ENCODE measurements around the gene FARP2.

Gene FARP2

GRCh38 chr2:241491549-241492173 is 135.6 kb downstream of the FARP2 start:
- no peak; the same call in 2 of the 3 replicates for ATAC-seq
- TF ChIP-seq, protein P1, sequence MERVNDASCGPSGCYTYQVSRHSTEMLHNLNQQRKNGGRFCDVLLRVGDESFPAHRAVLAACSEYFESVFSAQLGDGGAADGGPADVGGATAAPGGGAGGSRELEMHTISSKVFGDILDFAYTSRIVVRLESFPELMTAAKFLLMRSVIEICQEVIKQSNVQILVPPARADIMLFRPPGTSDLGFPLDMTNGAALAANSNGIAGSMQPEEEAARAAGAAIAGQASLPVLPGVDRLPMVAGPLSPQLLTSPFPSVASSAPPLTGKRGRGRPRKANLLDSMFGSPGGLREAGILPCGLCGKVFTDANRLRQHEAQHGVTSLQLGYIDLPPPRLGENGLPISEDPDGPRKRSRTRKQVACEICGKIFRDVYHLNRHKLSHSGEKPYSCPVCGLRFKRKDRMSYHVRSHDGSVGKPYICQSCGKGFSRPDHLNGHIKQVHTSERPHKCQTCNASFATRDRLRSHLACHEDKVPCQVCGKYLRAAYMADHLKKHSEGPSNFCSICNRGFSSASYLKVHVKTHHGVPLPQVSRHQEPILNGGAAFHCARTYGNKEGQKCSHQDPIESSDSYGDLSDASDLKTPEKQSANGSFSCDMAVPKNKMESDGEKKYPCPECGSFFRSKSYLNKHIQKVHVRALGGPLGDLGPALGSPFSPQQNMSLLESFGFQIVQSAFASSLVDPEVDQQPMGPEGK (CRISPR knock-in tag; IDR thresholded peaks at IDR 0.05; ENCODE audit: borderline replicate concordance) = no peak
- TF ChIP-seq PPARA (CRISPR knock-in tag; IDR thresholded peaks at IDR 0.05; ENCODE audit: borderline replicate concordance) = no peak

DNA sequence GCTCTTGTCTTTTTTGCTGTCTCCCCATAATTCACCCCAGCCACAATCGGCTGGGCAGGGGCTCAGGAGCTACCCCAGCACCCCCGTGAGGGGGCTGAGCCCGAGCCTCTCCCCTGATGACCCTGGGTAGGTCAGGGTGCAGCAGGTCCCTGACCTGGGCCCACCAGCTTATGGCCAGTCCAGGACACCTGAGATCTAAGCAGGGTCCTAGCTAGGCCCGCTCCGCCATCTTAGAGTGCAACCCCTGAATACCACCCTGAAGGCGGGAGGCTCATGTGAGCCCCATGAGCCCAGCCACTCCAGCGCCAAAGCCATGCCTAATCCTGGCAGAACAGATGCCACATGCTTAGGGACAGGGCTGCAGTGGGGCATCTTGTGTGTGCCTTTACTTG is 136.1 kb downstream of the FARP2 start:
- TF ChIP-seq ZFP30 (CRISPR knock-in tag; IDR thresholded peaks at IDR 0.05) (no peak), CSDC2 (CRISPR knock-in tag; IDR thresholded peaks at IDR 0.05) (no peak)
- TF ChIP-seq, protein P1 (CRISPR knock-in tag; IDR thresholded peaks at IDR 0.05; ENCODE audit: borderline replicate concordance) = no peak
- TF ChIP-seq, protein P2, sequence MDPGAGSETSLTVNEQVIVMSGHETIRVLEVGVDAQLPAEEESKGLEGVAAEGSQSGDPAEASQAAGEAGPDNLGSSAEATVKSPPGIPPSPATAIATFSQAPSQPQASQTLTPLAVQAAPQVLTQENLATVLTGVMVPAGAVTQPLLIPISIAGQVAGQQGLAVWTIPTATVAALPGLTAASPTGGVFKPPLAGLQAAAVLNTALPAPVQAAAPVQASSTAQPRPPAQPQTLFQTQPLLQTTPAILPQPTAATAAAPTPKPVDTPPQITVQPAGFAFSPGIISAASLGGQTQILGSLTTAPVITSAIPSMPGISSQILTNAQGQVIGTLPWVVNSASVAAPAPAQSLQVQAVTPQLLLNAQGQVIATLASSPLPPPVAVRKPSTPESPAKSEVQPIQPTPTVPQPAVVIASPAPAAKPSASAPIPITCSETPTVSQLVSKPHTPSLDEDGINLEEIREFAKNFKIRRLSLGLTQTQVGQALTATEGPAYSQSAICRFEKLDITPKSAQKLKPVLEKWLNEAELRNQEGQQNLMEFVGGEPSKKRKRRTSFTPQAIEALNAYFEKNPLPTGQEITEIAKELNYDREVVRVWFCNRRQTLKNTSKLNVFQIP (CRISPR knock-in tag; IDR thresholded peaks at IDR 0.05; ENCODE audit: borderline replicate concordance, low read depth) = no peak
- no peak for ATAC-seq

DNA sequence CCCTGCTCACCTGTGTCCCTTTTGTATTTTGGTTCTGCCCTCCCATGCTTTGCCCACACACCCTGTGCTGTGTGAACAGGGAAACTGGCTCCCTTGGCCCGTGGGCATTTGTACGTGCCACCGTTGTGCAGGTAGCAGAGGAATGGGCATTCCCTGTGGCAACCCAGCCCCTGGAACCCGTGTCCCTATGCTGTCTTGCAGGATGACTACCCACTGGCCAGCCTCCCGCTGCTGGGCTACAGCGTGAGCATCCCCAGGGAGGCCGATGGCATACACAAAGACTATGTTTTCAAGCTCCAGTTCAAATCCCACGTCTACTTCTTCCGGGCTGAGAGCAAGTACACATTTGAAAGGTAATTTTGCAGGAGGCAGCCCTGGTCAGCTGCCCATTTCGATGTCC is 137.0 kb downstream of the FARP2 start:
- TF ChIP-seq, protein P2 (CRISPR knock-in tag; IDR thresholded peaks at IDR 0.05; ENCODE audit: borderline replicate concordance, low read depth) = no peak
- TF ChIP-seq SNAI2 (CRISPR knock-in tag; IDR thresholded peaks at IDR 0.05) = no peak
- no peak for ATAC-seq

- no peak for ATAC-seq
- TF ChIP-seq, protein P2 (CRISPR knock-in tag; IDR thresholded peaks at IDR 0.05; ENCODE audit: borderline replicate concordance, low read depth) = no peak
- TF ChIP-seq, protein P3, sequence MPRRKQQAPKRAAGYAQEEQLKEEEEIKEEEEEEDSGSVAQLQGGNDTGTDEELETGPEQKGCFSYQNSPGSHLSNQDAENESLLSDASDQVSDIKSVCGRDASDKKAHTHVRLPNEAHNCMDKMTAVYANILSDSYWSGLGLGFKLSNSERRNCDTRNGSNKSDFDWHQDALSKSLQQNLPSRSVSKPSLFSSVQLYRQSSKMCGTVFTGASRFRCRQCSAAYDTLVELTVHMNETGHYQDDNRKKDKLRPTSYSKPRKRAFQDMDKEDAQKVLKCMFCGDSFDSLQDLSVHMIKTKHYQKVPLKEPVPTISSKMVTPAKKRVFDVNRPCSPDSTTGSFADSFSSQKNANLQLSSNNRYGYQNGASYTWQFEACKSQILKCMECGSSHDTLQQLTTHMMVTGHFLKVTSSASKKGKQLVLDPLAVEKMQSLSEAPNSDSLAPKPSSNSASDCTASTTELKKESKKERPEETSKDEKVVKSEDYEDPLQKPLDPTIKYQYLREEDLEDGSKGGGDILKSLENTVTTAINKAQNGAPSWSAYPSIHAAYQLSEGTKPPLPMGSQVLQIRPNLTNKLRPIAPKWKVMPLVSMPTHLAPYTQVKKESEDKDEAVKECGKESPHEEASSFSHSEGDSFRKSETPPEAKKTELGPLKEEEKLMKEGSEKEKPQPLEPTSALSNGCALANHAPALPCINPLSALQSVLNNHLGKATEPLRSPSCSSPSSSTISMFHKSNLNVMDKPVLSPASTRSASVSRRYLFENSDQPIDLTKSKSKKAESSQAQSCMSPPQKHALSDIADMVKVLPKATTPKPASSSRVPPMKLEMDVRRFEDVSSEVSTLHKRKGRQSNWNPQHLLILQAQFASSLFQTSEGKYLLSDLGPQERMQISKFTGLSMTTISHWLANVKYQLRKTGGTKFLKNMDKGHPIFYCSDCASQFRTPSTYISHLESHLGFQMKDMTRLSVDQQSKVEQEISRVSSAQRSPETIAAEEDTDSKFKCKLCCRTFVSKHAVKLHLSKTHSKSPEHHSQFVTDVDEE (CRISPR knock-in tag; IDR thresholded peaks at IDR 0.05) = no peak
- TF ChIP-seq ESRRG (CRISPR knock-in tag; IDR thresholded peaks at IDR 0.05) = no peak
- TF ChIP-seq ZFP3 (CRISPR knock-in tag; IDR thresholded peaks at IDR 0.05) = no peak
- TF ChIP-seq, protein P4, sequence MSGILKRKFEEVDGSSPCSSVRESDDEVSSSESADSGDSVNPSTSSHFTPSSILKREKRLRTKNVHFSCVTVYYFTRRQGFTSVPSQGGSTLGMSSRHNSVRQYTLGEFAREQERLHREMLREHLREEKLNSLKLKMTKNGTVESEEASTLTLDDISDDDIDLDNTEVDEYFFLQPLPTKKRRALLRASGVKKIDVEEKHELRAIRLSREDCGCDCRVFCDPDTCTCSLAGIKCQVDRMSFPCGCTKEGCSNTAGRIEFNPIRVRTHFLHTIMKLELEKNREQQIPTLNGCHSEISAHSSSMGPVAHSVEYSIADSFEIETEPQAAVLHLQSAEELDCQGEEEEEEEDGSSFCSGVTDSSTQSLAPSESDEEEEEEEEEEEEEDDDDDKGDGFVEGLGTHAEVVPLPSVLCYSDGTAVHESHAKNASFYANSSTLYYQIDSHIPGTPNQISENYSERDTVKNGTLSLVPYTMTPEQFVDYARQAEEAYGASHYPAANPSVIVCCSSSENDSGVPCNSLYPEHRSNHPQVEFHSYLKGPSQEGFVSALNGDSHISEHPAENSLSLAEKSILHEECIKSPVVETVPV (CRISPR knock-in tag; IDR thresholded peaks at IDR 0.05) = no peak
- no peak for TF ChIP-seq ZNF8 (CRISPR knock-in tag; IDR thresholded peaks at IDR 0.05)
- no peak for TF ChIP-seq ZFP30 (CRISPR knock-in tag; IDR thresholded peaks at IDR 0.05)
- TF ChIP-seq GLIS3 (CRISPR knock-in tag; IDR thresholded peaks at IDR 0.05) = no peak
- TF ChIP-seq TCF4 (CRISPR knock-in tag; IDR thresholded peaks at IDR 0.05; ENCODE audit: borderline replicate concordance) = no peak
- no peak for TF ChIP-seq BACH2 (CRISPR knock-in tag; IDR thresholded peaks at IDR 0.05; ENCODE audit: borderline replicate concordance)
- TF ChIP-seq ZC3H10 (CRISPR knock-in tag; IDR thresholded peaks at IDR 0.05) = no peak
- no peak for TF ChIP-seq CSDC2 (CRISPR knock-in tag; IDR thresholded peaks at IDR 0.05)
- TF ChIP-seq ZNF70 (CRISPR knock-in tag; IDR thresholded peaks at IDR 0.05) = no peak
- no peak for TF ChIP-seq ZNF565 (CRISPR knock-in tag; conservative IDR thresholded peaks at IDR 0.05; ENCODE audit: low read depth)
- TF ChIP-seq, protein P1 (CRISPR knock-in tag; IDR thresholded peaks at IDR 0.05; ENCODE audit: borderline replicate concordance) = no peak
- no peak for TF ChIP-seq OSR1 (CRISPR knock-in tag; IDR thresholded peaks at IDR 0.05)
- TF ChIP-seq RARB (CRISPR knock-in tag; IDR thresholded peaks at IDR 0.05) = no peak
- no peak for TF ChIP-seq PPARA (CRISPR knock-in tag; IDR thresholded peaks at IDR 0.05; ENCODE audit: borderline replicate concordance)
These were observed 138.3 kb downstream of the FARP2 start for GRCh38 chr2:241494311-241494908.
